H1 (cell line): Measurements from ENCODE around the gene MPV17L. TPM values are rescaled to one million over a fixed set of nuclear protein-coding genes. Genes with fewer than 3 reads are reported as not detected.

Source experiments
- CTCF ChIA-PET: fragments of 300-600 bp; sonication (Branson Sonifier 250); formaldehyde crosslinking; loops from one replicate; lab custom pipeline; 2021; ENCODE audit not compliant: partially characterized antibody; lab: Charles Lee
- POLR2A ChIA-PET: fragments of 300-600 bp; sonication (Branson Sonifier 250); formaldehyde crosslinking; loops from one replicate; lab custom pipeline; 2021; ENCODE audit warnings: inconsistent platforms; ENCODE audit not compliant: partially characterized antibody; lab: Charles Lee
- DNase-seq, 2 experiments: peaks; one replicate each; pipeline versions ENCODE4 v3.0.0 to v3.0.0-alpha.2; 2010 to 2022; ENCODE audit warnings: low spot score in 2 of 2, low read depth in 1 of 2, mixed read lengths in 1 of 2
- FAIRE-seq: peaks from 2 replicates; lab custom pipeline; 2011; peaks lifted over from hg19 to GRCh38; lab: Jason Lieb, UNC
- H2AFZ ChIP-seq: 2 replicates; pipeline ENCODE4 v1.8.1; 2012; ENCODE audit warnings: low read length, inconsistent platforms
- H2AK5ac ChIP-seq: 2 replicates; pipeline ENCODE4 v1.6.1; 2013; ENCODE audit warnings: low read depth, low read length
- H2BK120ac ChIP-seq: replicated peaks from 2 replicates; pipeline ENCODE3; 2013; ENCODE audit warnings: low read depth, low read length, inconsistent platforms
- H2BK12ac ChIP-seq: 2 replicates; pipeline ENCODE4 v1.6.1; 2013; ENCODE audit warnings: low read depth, low read length
- H2BK15ac ChIP-seq: 2 replicates; pipeline ENCODE4 v1.6.1; 2013; ENCODE audit warnings: low read length
- H2BK20ac ChIP-seq: 2 replicates; pipeline ENCODE4 v1.6.1; 2013; ENCODE audit warnings: low read length
- H2BK5ac ChIP-seq: 2 replicates; pipeline ENCODE4 v1.6.1; 2013; ENCODE audit warnings: low read depth, low read length
- H3K14ac ChIP-seq: 2 replicates; pipeline ENCODE4 v1.6.1; 2013; ENCODE audit warnings: inconsistent platforms; ENCODE audit not compliant: insufficient read length
- H3K18ac ChIP-seq: 2 replicates; pipeline ENCODE4 v1.6.1; 2013; ENCODE audit warnings: low read length; ENCODE audit errors: extremely low read depth
- H3K23ac ChIP-seq: 2 replicates; pipeline ENCODE4 v1.6.1; 2013; ENCODE audit warnings: inconsistent platforms; ENCODE audit not compliant: insufficient read length
- H3K23me2 ChIP-seq: 2 replicates; pipeline ENCODE4 v1.6.1; 2013; ENCODE audit warnings: low read depth, low read length
- H3K27ac ChIP-seq: 2 replicates; pipeline ENCODE4 v1.6.1; 2011; ENCODE audit warnings: low read depth, low read length, inconsistent platforms
- H3K27me3 ChIP-seq, 4 experiments: replicated peaks in 1 of 4; 1 replicate in 1 of 4; 2 replicates in 3 of 4; pipeline versions ENCODE4 v1.6.1 to v1.8.1; 2011 to 2013; ENCODE audit warnings: low read length in 3 of 4, mild to moderate bottlenecking in 3 of 4, inconsistent platforms in 2 of 4, mixed read lengths in 2 of 4, moderate library complexity in 1 of 4; ENCODE audit not compliant: control insufficient read depth in 3 of 4, insufficient read depth in 3 of 4; ENCODE audit errors: extremely low read depth in 1 of 4
- H3K36me3 ChIP-seq, 4 experiments: 2 replicates each; pipeline versions ENCODE4 v1.6.1 to v1.8.1; 2011 to 2013; ENCODE audit warnings: mild to moderate bottlenecking in 4 of 4, low read length in 3 of 4, moderate library complexity in 2 of 4, control low read depth in 1 of 4, inconsistent platforms in 1 of 4; ENCODE audit not compliant: insufficient read depth in 4 of 4, control insufficient read depth in 2 of 4
- H3K4ac ChIP-seq: replicated peaks from 2 replicates; pipeline ENCODE3; 2013; ENCODE audit warnings: low read length, low read depth, mixed read lengths, inconsistent platforms; ENCODE audit not compliant: insufficient read length
- H3K4me1 ChIP-seq, 4 experiments: replicated peaks in 1 of 4; 1 replicate in 1 of 4; 2 replicates in 3 of 4; pipeline versions ENCODE4 v1.6.1 to v1.8.1; 2011 to 2013; ENCODE audit warnings: low read length in 3 of 4, inconsistent platforms in 2 of 4, mixed read lengths in 1 of 4; ENCODE audit not compliant: insufficient read depth in 4 of 4, control insufficient read depth in 3 of 4
- H3K4me2 ChIP-seq, 2 experiments: 2 replicates each; pipeline versions ENCODE4 v1.6.1 to v1.8.1; 2011 to 2013; ENCODE audit warnings: low read depth in 2 of 2, low read length in 2 of 2, control low read depth in 1 of 2, inconsistent platforms in 1 of 2, mild to moderate bottlenecking in 1 of 2; ENCODE audit not compliant: insufficient read depth in 1 of 2
- H3K4me3 ChIP-seq, 4 experiments: fragments of 200-600, 300-600 bp in 1 of 4; sonication (generic), shearing (Covaris generic), sonication (Bioruptor Twin) in 1 of 4; 2 replicates each; pipeline versions ENCODE4 v1.5.1 to v1.8.1; 2011 to 2016; ENCODE audit warnings: low read length in 4 of 4, low read depth in 3 of 4, control low read depth in 2 of 4, inconsistent platforms in 2 of 4, mild to moderate bottlenecking in 2 of 4, mixed read lengths in 1 of 4, moderate library complexity in 1 of 4; ENCODE audit not compliant: insufficient read depth in 2 of 4; ENCODE audit errors: extremely low read depth in 1 of 4
- H3K56ac ChIP-seq: replicated peaks from 2 replicates; pipeline ENCODE3; 2013; ENCODE audit warnings: low read depth, mild to moderate bottlenecking, mixed read lengths, low read length, inconsistent platforms; ENCODE audit not compliant: insufficient read length
- H3K79me1 ChIP-seq: 2 replicates; pipeline ENCODE4 v1.6.1; 2013; ENCODE audit warnings: low read depth, low read length, control low read depth
- H3K79me2 ChIP-seq, 2 experiments: 2 replicates each; pipeline versions ENCODE4 v1.6.1 to v1.8.1; 2012 to 2013; ENCODE audit warnings: low read length in 2 of 2, mild to moderate bottlenecking in 2 of 2, inconsistent platforms in 1 of 2; ENCODE audit not compliant: insufficient read depth in 2 of 2, control insufficient read depth in 1 of 2
- H3K9ac ChIP-seq, 4 experiments: replicated peaks in 1 of 4; 1 replicate in 1 of 4; 2 replicates in 3 of 4; pipeline versions ENCODE4 v1.6.1 to v1.8.1; 2011 to 2013; ENCODE audit warnings: low read depth in 3 of 4, low read length in 3 of 4, control low read depth in 2 of 4, mild to moderate bottlenecking in 2 of 4, moderate library complexity in 2 of 4, inconsistent platforms in 1 of 4; ENCODE audit errors: extremely low read depth in 1 of 4
- H3K9me3 ChIP-seq, 2 experiments: 2 replicates each; pipeline versions ENCODE4 v1.6.1 to v1.8.1; 2012 to 2013; ENCODE audit warnings: mild to moderate bottlenecking in 2 of 2, moderate library complexity in 2 of 2, control low read depth in 1 of 2, inconsistent platforms in 1 of 2, low read depth in 1 of 2, low read length in 1 of 2, mixed read lengths in 1 of 2; ENCODE audit not compliant: insufficient read depth in 2 of 2
- H4K20me1 ChIP-seq, 2 experiments: replicated peaks in 1 of 2; 2 replicates each; pipeline versions ENCODE3 to v1.8.1; 2011 to 2013; ENCODE audit warnings: inconsistent platforms in 2 of 2, low read length in 2 of 2, mild to moderate bottlenecking in 1 of 2; ENCODE audit not compliant: insufficient read depth in 2 of 2, control insufficient read depth in 1 of 2
- H4K5ac ChIP-seq: 2 replicates; pipeline ENCODE4 v1.6.1; 2013; ENCODE audit warnings: low read length, low read depth, mixed read lengths, inconsistent platforms; ENCODE audit not compliant: insufficient read length
- H4K8ac ChIP-seq: 2 replicates; pipeline ENCODE4 v1.8.0; 2013; ENCODE audit warnings: mild to moderate bottlenecking, moderate library complexity, low read length, inconsistent platforms; ENCODE audit not compliant: insufficient read depth; ENCODE audit errors: extremely low read depth
- H4K91ac ChIP-seq: replicated peaks from 2 replicates; pipeline ENCODE3; 2013; ENCODE audit warnings: low read length, mixed read lengths, inconsistent platforms; ENCODE audit not compliant: insufficient read length
- ASH2L ChIP-seq: fragments of 200-600, 300-600 bp; sonication (generic); IDR thresholded peaks from one replicate; pipeline ENCODE4 v1.7.1; 2017; ENCODE audit warnings: low read length
- BCL11A ChIP-seq, 2 experiments: IDR thresholded peaks; one replicate each; pipeline ENCODE4 v1.6.1; 2011; ENCODE audit warnings: low read depth in 2 of 2, low read length in 2 of 2, mild to moderate bottlenecking in 2 of 2
- FOSL1 ChIP-seq: IDR thresholded peaks from 2 replicates; pipeline ENCODE4 v1.6.1; 2011; ENCODE audit warnings: mild to moderate bottlenecking, low read depth, low read length, moderate library complexity; ENCODE audit not compliant: insufficient read depth
- GABPA ChIP-seq: IDR thresholded peaks from 2 replicates; pipeline ENCODE4 v1.6.1; 2011; ENCODE audit warnings: mild to moderate bottlenecking, low read length, moderate library complexity, borderline replicate concordance; ENCODE audit not compliant: insufficient read depth
- KDM1A ChIP-seq: fragments of 200-600, 300-600 bp; sonication (generic); IDR thresholded peaks from 2 replicates; pipeline ENCODE4 v1.7.1; 2016; ENCODE audit warnings: mild to moderate bottlenecking, low read length, borderline replicate concordance
- KDM5A ChIP-seq: fragments of 200-600 bp; IDR thresholded peaks from 2 replicates; pipeline ENCODE4 v1.7.1; 2012; ENCODE audit warnings: mild to moderate bottlenecking, low read length, inconsistent platforms, mixed read lengths
- SIN3A ChIP-seq, 2 experiments: IDR thresholded peaks in 1 of 2; conservative IDR thresholded peaks in 1 of 2; 2 replicates each; pipeline ENCODE4 v1.6.1; 2011 to 2012; ENCODE audit warnings: low read length in 2 of 2, improper control_type of control experiment in 1 of 2, low read depth in 1 of 2, mild to moderate bottlenecking in 1 of 2
- SP1 ChIP-seq: IDR thresholded peaks from 2 replicates; pipeline ENCODE4 v1.6.1; 2011; ENCODE audit warnings: low read depth, low read length
- ZNF274 ChIP-seq: IDR thresholded peaks from 2 replicates; pipeline ENCODE4 v1.7.0; 2012; ENCODE audit warnings: low read length, borderline replicate concordance; ENCODE audit errors: extremely low read depth
- WGBS, 2 experiments: shearing (Covaris generic) in 1 of 2; methylation state at CpG; one replicate each; pipeline versions ENCODE4 v1.1.6 to v1.1.7; 2013 to 2015; ENCODE audit warnings: low lambda C conversion rate in 2 of 2, mixed read lengths in 2 of 2, inconsistent platforms in 1 of 2, low coverage in 1 of 2, missing lambda C conversion rate in 1 of 2; ENCODE audit not compliant: insufficient replicate concordance in 2 of 2, insufficient coverage in 1 of 2, insufficient read length in 1 of 2; ENCODE audit errors: extremely low coverage in 1 of 2, missing lambda C conversion rate in 1 of 2; 5-methylcytosine and 5-hydroxymethylcytosine counted together
- polyA plus RNA-seq, 7 experiments: library from polyadenylated mRNA; depleted of rRNA in 3 of 7; stranded (reverse) in 5 of 7; unstranded in 2 of 7; fragments of >200 nt in 5 of 7; fragments of 200-250 nt in 2 of 7; gene quantifications; 1 replicate in 5 of 7; 2 replicates in 1 of 7; 4 replicates in 1 of 7; pipeline versions ENCODE4 v1.2.1 to v1.2.3, GENCODE V29; 2011 to 2013; ENCODE audit warnings: missing spikeins in 2 of 7, mixed read lengths in 2 of 7
- total RNA-seq: library from RNA; stranded (reverse); fragmentation: NEBNext Ultra II Directional; extraction: Animal tissue kit (Norgen Biotek cat#: 25700); gene quantifications from 2 replicates; pipeline ENCODE4 v1.2.1, GENCODE V29; 2021

MPV17L gene
- total and polyA plus RNA-seq, 2 of the 8 experiments (the other 6 are each of a cell fraction or from before 2014, with no cell fraction given), result 6.7 to 8.2 TPM

- no peak overlapping the region for H2AFZ ChIP-seq
- H2BK120ac ChIP-seq, result no peak overlapping the region
- H3K4me1 ChIP-seq, result no peaks in the 10 kb centered on the region
- no peak overlapping the region for H4K91ac ChIP-seq
- no peaks in the 10 kb centered on the region for H3K36me3 ChIP-seq
- no peak overlapping the region for H4K5ac ChIP-seq
- H2BK5ac ChIP-seq, result no peak overlapping the region
- H3K79me2 ChIP-seq, result no peaks in the 10 kb centered on the region
- H3K4ac ChIP-seq, result no peak overlapping the region
- H3K18ac ChIP-seq, result no peak overlapping the region
- CTCF ChIA-PET, result interaction anchor here (1.4 to 1.5 kb wide), 2 partner anchors 9 to 17 kb away, joined by 3 to 4 read pairs; no protein-coding TSS in a partner anchor
- H4K8ac ChIP-seq, result no peak overlapping the region
- H2BK15ac ChIP-seq, result no peak overlapping the region
- FAIRE-seq (no peak), DNase-seq (no peak)
- H2AK5ac ChIP-seq, result no peak overlapping the region
- POLR2A ChIA-PET, result no interaction called here
- no peak overlapping the region for H3K14ac ChIP-seq
- H3K4me2 ChIP-seq, result no peak overlapping the region
- no peak overlapping the region for H3K27ac ChIP-seq
- H3K23ac ChIP-seq, result no peak overlapping the region
- no peaks in the 10 kb centered on the region for H3K27me3 ChIP-seq
- H3K23me2 ChIP-seq, result no peaks in the 10 kb centered on the region
- no peaks in the 10 kb centered on the region for H4K20me1 ChIP-seq
- no peaks in the 10 kb centered on the region for H3K79me1 ChIP-seq
- no peak overlapping the region for H3K9ac ChIP-seq
- no peak overlapping the region for H2BK20ac ChIP-seq
- TF ChIP-seq SIN3A (conservative IDR thresholded peaks at IDR 0.05 in 1 of 2, IDR thresholded peaks at IDR 0.05 in 1 of 2; ENCODE audit: low read depth in 1 of 2, low read length in 2 of 2) (no peak), SP1 (no peak), FOSL1 (no peak), ASH2L (no peak), BCL11A (IDR thresholded peaks at IDR 0.05; ENCODE audit: low read depth in 2 of 2, low read length in 2 of 2) (no peak), ZNF274 (no peak), GABPA (no peak), KDM5A (no peak), KDM1A (no peak)
- 92% methylated on average over 3 of the region's 3 CpGs; no CpG with 5 or more reads in 1 of the 2 experiments for WGBS, 2 experiments
- no peak overlapping the region for H2BK12ac ChIP-seq
- no peak overlapping the region for H3K56ac ChIP-seq
- H3K9me3 ChIP-seq, result no peaks in the 10 kb centered on the region
- H3K4me3 ChIP-seq, result no peak overlapping the region
Observed at GRCh38 chr16:15460601-15461000, 65.0 kb downstream of the MPV17L start.
